K562 (cell line): ENCODE data around the gene CETN2. TPM values are rescaled to one million over a fixed set of nuclear protein-coding genes. Genes with fewer than 3 reads are reported as not detected.

ENCODE experiments used
- ARID4B ChIP-seq: sonication (generic); formaldehyde crosslinking; IDR thresholded peaks from 2 replicates; pipeline ENCODE4 v1.8.0; 2022; ENCODE audit warnings: mild to moderate bottlenecking, missing genetic modification reagents
- CREM ChIP-seq: IDR thresholded peaks from 2 replicates; pipeline ENCODE4 v1.6.1; 2014; ENCODE audit warnings: antibody characterized with exemption, low read depth
- HCFC1 ChIP-seq: IDR thresholded peaks from 2 replicates; pipeline ENCODE4 v1.6.1; 2012; ENCODE audit warnings: low read depth, low read length, improper control_type of control experiment
- HDAC2 ChIP-seq: fragments of 450-650 bp; IDR thresholded peaks from 2 replicates; pipeline ENCODE4 v1.6.1; 2016; ENCODE audit warnings: mild to moderate bottlenecking
- HDAC3 ChIP-seq: fragments of 450-650 bp; IDR thresholded peaks from 2 replicates; pipeline ENCODE4 v1.6.1; 2018; ENCODE audit warnings: borderline replicate concordance, mild to moderate bottlenecking, moderate library complexity; ENCODE audit not compliant: partially characterized antibody
- MITF ChIP-seq: IDR thresholded peaks from 2 replicates; pipeline ENCODE4 v1.6.1; 2014; ENCODE audit warnings: antibody characterized with exemption
- MNT ChIP-seq, 2 experiments: fragments of 450-650 bp; conservative IDR thresholded peaks; 2 replicates each; pipeline ENCODE4 v1.6.1; 2017; ENCODE audit warnings: mild to moderate bottlenecking in 2 of 2, moderate library complexity in 2 of 2
- NONO ChIP-seq, 2 experiments: fragments of 200-400 bp in 1 of 2; fragments of 450-650 bp in 1 of 2; formaldehyde crosslinking in 1 of 2; IDR thresholded peaks; 2 replicates each; pipeline ENCODE4 v1.6.1; 2017; ENCODE audit warnings: low read depth in 2 of 2, mild to moderate bottlenecking in 2 of 2, moderate library complexity in 2 of 2, low read length in 1 of 2
- NR2C2 ChIP-seq, 2 experiments: fragments of 200-800 bp in 1 of 2; sonication (Bioruptor generic) in 1 of 2; sonication (generic) in 1 of 2; formaldehyde crosslinking in 1 of 2; IDR thresholded peaks; 2 replicates each; pipeline versions ENCODE4 v1.6.1 to v1.8.0; 2016 to 2022; ENCODE audit warnings: mild to moderate bottlenecking in 1 of 2, missing compliant biosample characterization in 1 of 2, missing genetic modification characterization in 1 of 2, missing genetic modification reagents in 1 of 2
- PHF20 ChIP-seq: fragments of 450-650 bp; IDR thresholded peaks from 2 replicates; pipeline ENCODE4 v1.6.1; 2018; ENCODE audit not compliant: partially characterized antibody
- PKNOX1 ChIP-seq: fragments of 450-650 bp; IDR thresholded peaks from 2 replicates; pipeline ENCODE4 v1.6.1; 2016
- POLR2A ChIP-seq: fragments of 450-650 bp; conservative IDR thresholded peaks from 2 replicates; pipeline ENCODE4 v1.6.1; 2016
- SUPT5H ChIP-seq: fragments of 450-650 bp; IDR thresholded peaks from 2 replicates; pipeline ENCODE4 v1.6.1; 2016
- THRB ChIP-seq: fragments of 450-650 bp; formaldehyde crosslinking; conservative IDR thresholded peaks from 2 replicates; pipeline ENCODE4 v1.4.0; 2022; ENCODE audit warnings: mild to moderate bottlenecking, missing genetic modification characterization
- XRCC4 ChIP-seq: IDR thresholded peaks from one replicate; pipeline ENCODE4 v1.6.1; 2011; ENCODE audit not compliant: insufficient read depth, insufficient read length; ENCODE audit errors: extremely low read depth
- ZC3H4 ChIP-seq: sonication (generic); formaldehyde crosslinking; IDR thresholded peaks from 2 replicates; pipeline ENCODE4 v1.9.0; 2021; ENCODE audit warnings: missing genetic modification reagents, borderline replicate concordance
- polyA plus RNA-seq, 8 experiments: library from polyadenylated mRNA; depleted of rRNA in 4 of 8; stranded (reverse) in 5 of 8; unstranded in 3 of 8; fragments of >200 nt; fragmentation: Nextera tagmentation in 2 of 8; fragmentation: Illumina TruSeq in 1 of 8; extraction: Ambion mirVana in 2 of 8; extraction: Trizol in 1 of 8; gene quantifications; 2 replicates each; pipeline versions ENCODE4 v1.2.1 to v1.2.3, GENCODE V29; 2011 to 2014; ENCODE audit warnings: inconsistent platforms in 1 of 8, missing spikeins in 1 of 8
- total RNA-seq, 7 experiments: library from RNA; depleted of rRNA in 6 of 7; stranded (reverse); fragments of >200 nt in 6 of 7; fragmentation: Illumina TruSeq in 2 of 7; extraction: Trizol in 2 of 7; gene quantifications; 2 replicates each; pipeline versions ENCODE4 v1.2.1 to v1.2.3, GENCODE V29; 2011 to 2021; ENCODE audit warnings: low replicate concordance in 1 of 7

The CETN2 gene
- total and polyA plus RNA-seq, 9 of the 15 experiments (the other 6 are each of a cell fraction or from before 2014, with no cell fraction given): 16.7 to 37.1 (median 27.6) TPM

DNA sequence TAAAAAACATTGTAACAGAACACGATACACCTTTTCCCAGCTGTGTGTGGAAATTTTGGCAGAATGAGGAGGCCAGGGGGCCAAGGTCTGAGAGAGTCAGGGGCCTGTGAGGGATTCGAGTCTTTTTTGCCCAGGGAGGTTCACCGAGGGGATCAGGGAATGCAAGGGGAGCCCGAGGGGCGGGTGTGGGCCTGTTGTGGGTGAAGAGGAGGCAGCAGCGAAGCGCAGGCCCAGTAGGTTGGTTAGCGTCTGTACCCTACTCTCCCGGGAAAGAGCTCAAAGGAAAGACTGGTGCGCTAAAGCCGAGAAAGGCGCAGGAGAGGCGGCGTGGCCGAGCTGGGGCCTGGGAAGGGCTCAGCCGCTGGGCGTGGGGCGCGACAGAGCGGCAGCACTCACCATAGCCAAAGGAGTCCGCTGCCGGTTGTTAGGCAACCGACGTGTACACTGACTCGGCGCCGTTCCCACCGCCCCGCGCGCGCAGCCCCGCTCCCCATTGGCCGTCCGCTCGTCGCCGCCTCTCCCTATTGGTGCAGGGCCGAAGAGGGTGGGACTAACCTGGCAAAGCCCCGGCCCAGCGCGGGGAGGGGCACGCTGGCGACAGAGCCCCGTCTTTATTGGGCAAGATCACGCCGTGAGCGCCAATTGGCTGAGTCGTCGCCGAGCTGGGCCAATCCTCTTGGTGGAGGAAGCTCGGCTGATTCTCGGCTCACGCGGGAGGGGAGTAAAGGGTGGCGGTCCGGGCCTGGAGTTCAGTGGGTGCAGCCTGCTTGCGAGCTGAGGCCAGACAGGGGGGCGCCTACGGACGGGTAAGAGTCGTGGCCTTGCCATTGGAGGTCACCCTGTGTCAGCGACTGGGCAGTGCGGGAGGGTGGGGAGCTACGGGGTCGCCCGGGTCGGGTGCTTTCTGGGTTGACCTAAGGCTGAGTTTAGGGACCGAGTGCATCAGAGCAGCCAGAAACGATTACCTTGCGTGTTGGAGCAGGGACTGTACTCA, at the start of gene CETN2, which contains the start of gene NSDHL (continued):
- TF ChIP-seq ARID4B (CRISPR knock-in tag): peak; percentile 52; the same call in 1 of the 2 replicates
- TF ChIP-seq POLR2A: peak; percentile 83
- peak; percentile 88 for TF ChIP-seq CREM
- TF ChIP-seq THRB: no peak
- TF ChIP-seq SUPT5H: peak; percentile 83
- TF ChIP-seq HDAC3: no peak
- TF ChIP-seq HCFC1: peak; percentile 36; the same call in 1 of the 2 replicates
- peak; percentile 46; the same call in 1 of the 2 replicates for TF ChIP-seq PKNOX1
- TF ChIP-seq NR2C2 (CRISPR knock-in tag; IDR thresholded peaks at IDR 0.05): no peak
- TF ChIP-seq NR2C2 (tag; IDR thresholded peaks at IDR 0.05): peak; percentile 43; the same call in 1 of the 2 replicates
- 0 out of 2 replicates have a peak, but pooled peaks have one; percentile 44 for TF ChIP-seq ZC3H4 (CRISPR knock-in tag)
- no peak for TF ChIP-seq NONO (IDR thresholded peaks at IDR 0.05; ENCODE audit: low read depth in 2 of 2, low read length in 1 of 2)
- TF ChIP-seq MNT (conservative IDR thresholded peaks at IDR 0.05): peak; percentile 83 to 91
- no peak for TF ChIP-seq MITF
- peak; percentile 41 for TF ChIP-seq PHF20
- TF ChIP-seq XRCC4: no peak
- TF ChIP-seq HDAC2: peak; percentile 35; the same call in 1 of the 2 replicates
